ENCODE results near the gene PDILT. TPM values are rescaled to one million over a fixed set of nuclear protein-coding genes. Genes with fewer than 3 reads are reported as not detected.
"Not testable (repeated sequence)": the region's sequence is repeated elsewhere in the genome, so short reads cannot be mapped to it uniquely, and the experiment has no call there.

PDILT gene
- polyA plus RNA-seq (2013, experiment 1 of 2) = not detected
- not detected for polyA plus RNA-seq (2013, experiment 2 of 2)

GRCh38 chr16:20404637-20405036 lies at the start of gene PDILT:
TSS of gene PDILT (minus strand) at chr16:20404737. CDS start at chr16:20399300, 5,437 bp downstream.
- H3K36me3 ChIP-seq (ENCODE audit: insufficient read depth, low read length) = no peaks in the 10 kb centered on the region
- no peaks in the 10 kb centered on the region for H3K9me3 ChIP-seq (ENCODE audit: insufficient read depth, low read depth, low read length)
- H3K9ac ChIP-seq (ENCODE audit: low read depth, low read length) = no peak within 1 kb of the TSS
- H3K27ac ChIP-seq (ENCODE audit: low read depth, low read length) = no peak within 1 kb of the TSS
- no peak within 1 kb of the TSS for H3K4me3 ChIP-seq (ENCODE audit: low read length)
- 90% methylated on average over 2 of the region's 2 CpGs for WGBS
- H3K4me1 ChIP-seq (ENCODE audit: insufficient read depth, low read length) = no peaks in the 10 kb centered on the region
- no peaks in the 10 kb centered on the region for H3K27me3 ChIP-seq (ENCODE audit: insufficient read depth, low read length)

DNA sequence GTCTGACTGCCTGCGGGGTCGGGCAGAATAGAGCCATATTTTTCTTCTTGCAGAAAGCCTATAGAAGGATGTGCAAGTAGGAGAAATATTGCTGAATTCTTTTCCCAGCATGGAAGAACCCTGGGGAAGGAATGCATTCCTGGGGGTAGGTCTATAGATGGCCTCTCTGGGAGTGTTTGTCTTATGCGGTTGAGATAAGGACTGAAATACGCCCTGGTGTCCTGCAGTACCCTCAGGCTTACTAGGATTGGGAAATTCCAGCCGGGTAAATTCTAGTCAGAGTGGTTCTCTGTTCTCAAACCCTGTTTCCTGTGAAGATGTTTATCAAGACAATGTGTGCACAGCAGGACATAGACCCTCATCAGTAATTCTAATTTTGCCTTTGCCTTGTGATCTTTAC lies 49.1 kb upstream of the PDILT start:
- H3K27me3 ChIP-seq (ENCODE audit: insufficient read depth, low read length); H3K27ac ChIP-seq (ENCODE audit: low read depth, low read length); H3K4me1 ChIP-seq (ENCODE audit: insufficient read depth, low read length); H3K9ac ChIP-seq (ENCODE audit: low read depth, low read length); H3K36me3 ChIP-seq (ENCODE audit: insufficient read depth, low read length); H3K4me3 ChIP-seq (ENCODE audit: low read length); H3K9me3 ChIP-seq (ENCODE audit: insufficient read depth, low read depth, low read length): not testable (repeated sequence)
- WGBS = 80% methylated on average over 1 of the region's 5 CpGs

DNA sequence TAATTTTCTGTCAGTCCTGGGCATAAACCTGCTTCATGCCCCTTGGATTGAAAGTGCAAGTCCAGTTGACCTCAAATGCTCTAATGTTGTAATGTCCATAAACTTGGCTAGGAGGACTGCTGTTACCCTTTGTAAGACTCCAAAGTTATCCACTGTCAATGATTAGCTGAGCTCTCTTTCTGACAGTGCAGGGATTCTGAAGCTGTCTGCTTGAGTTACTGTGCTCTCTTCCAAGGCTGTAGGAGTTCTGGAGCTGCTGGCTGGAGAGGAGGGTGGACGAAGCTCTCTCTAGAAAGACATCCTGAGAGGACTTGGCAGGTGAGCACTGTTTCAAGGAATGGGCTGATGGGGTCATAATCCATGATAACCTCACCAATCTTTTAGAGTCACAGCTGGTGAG lies 46.8 kb upstream of the PDILT start, which contains the start of gene ACSM2A:
Gene ACSM2A (plus strand): TSS at position 158 of the 400 bp plus-strand sequence. CDS start 8,594 bp downstream, outside the sequence.
- H3K27me3 ChIP-seq (ENCODE audit: insufficient read depth, low read length); H3K9me3 ChIP-seq (ENCODE audit: insufficient read depth, low read depth, low read length); H3K9ac ChIP-seq (ENCODE audit: low read depth, low read length); H3K36me3 ChIP-seq (ENCODE audit: insufficient read depth, low read length); H3K27ac ChIP-seq (ENCODE audit: low read depth, low read length); H3K4me1 ChIP-seq (ENCODE audit: insufficient read depth, low read length); H3K4me3 ChIP-seq (ENCODE audit: low read length): not testable (repeated sequence)
- no CpG with 5 or more reads among the region's 1 CpG for WGBS

DNA sequence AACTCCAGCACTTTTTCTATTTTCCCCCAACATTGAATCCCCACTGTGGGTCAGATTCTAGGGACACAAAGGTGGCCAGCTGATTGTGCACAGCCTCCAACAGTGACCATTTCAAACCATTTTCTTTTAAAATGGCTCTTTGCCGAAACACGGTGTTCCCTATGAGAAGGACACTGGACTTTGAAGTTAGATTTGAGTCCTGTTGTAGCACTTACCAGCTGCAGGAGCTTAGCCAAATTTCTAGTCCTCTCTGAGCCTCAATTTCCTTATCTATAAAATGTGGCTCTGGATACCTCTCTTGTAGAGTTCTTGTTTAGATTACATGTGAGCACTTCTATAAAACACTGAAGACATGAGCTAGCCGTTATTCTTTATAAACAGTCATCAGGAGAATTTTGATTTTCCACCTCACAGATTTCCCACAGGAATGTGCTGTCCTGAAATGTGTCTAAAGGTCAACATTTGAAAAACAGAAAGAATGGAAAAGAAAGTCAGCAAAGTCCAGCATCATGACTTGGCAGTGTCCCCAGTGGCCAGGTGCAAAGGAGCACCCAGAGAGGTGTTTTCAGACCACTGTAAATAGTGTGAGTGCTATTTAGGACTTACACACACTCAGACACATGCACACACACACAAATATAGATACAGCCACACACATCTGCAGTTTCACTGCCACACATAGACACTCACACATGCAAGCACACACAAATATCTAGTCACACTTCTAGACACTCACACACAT lies 42.3 kb upstream of the PDILT start:
- H3K36me3 ChIP-seq (ENCODE audit: insufficient read depth, low read length); H3K27ac ChIP-seq (ENCODE audit: low read depth, low read length); H3K4me3 ChIP-seq (ENCODE audit: low read length); H3K9me3 ChIP-seq (ENCODE audit: insufficient read depth, low read depth, low read length); H3K9ac ChIP-seq (ENCODE audit: low read depth, low read length); H3K27me3 ChIP-seq (ENCODE audit: insufficient read depth, low read length); H3K4me1 ChIP-seq (ENCODE audit: insufficient read depth, low read length): not testable (repeated sequence)
- no CpG with 5 or more reads among the region's 3 CpGs for WGBS

- not testable (repeated sequence) for H3K4me1 ChIP-seq (ENCODE audit: insufficient read depth, low read length); H3K27me3 ChIP-seq (ENCODE audit: insufficient read depth, low read length); H3K9ac ChIP-seq (ENCODE audit: low read depth, low read length); H3K4me3 ChIP-seq (ENCODE audit: low read length); H3K36me3 ChIP-seq (ENCODE audit: insufficient read depth, low read length); H3K27ac ChIP-seq (ENCODE audit: low read depth, low read length); H3K9me3 ChIP-seq (ENCODE audit: insufficient read depth, low read depth, low read length)
- whole genome bisulfite sequencing = 100% methylated on average over 2 of the region's 4 CpGs
Observed at GRCh38 chr16:20441859-20442258, 37.3 kb upstream of the PDILT start.

- Histone ChIP-seq H3K27ac (ENCODE audit: low read depth, low read length) (no peak overlapping the region), H3K4me1 (ENCODE audit: insufficient read depth, low read length) (no peaks in the 10 kb centered on the region), H3K27me3 (ENCODE audit: insufficient read depth, low read length) (no peaks in the 10 kb centered on the region), H3K4me3 (ENCODE audit: low read length) (no peak overlapping the region), H3K36me3 (ENCODE audit: insufficient read depth, low read length) (no peaks in the 10 kb centered on the region), H3K9ac (ENCODE audit: low read depth, low read length) (no peak overlapping the region), H3K9me3 (ENCODE audit: insufficient read depth, low read depth, low read length) (no peaks in the 10 kb centered on the region)
- WGBS = 84% methylated on average over 2 of the region's 3 CpGs
Observed at GRCh38 chr16:20441191-20441590, 36.7 kb upstream of the PDILT start.

DNA sequence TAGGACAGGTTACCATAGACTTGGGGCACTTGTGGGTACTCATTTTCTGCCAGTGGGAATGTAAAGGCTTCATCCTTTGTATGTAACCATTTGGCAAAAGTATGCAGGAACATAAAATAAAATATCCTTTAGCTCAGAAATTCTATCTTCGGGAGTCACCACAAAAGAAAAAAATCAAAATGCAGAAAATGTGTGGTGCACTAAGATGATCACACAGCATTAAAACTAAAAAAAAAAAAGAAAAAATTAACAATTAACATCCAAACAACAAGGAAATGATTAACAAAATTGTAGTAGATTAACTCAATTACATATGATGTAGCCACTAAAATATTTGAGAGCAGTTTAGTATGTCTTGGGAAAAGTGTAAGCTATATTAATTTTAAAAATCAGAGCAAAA lies 36.2 kb upstream of the PDILT start:
- not testable (repeated sequence) for H3K27me3 ChIP-seq (ENCODE audit: insufficient read depth, low read length); H3K9ac ChIP-seq (ENCODE audit: low read depth, low read length); H3K4me1 ChIP-seq (ENCODE audit: insufficient read depth, low read length); H3K4me3 ChIP-seq (ENCODE audit: low read length); H3K36me3 ChIP-seq (ENCODE audit: insufficient read depth, low read length); H3K9me3 ChIP-seq (ENCODE audit: insufficient read depth, low read depth, low read length); H3K27ac ChIP-seq (ENCODE audit: low read depth, low read length)
- WGBS = no CpG with 5 or more reads among the region's 1 CpG

DNA sequence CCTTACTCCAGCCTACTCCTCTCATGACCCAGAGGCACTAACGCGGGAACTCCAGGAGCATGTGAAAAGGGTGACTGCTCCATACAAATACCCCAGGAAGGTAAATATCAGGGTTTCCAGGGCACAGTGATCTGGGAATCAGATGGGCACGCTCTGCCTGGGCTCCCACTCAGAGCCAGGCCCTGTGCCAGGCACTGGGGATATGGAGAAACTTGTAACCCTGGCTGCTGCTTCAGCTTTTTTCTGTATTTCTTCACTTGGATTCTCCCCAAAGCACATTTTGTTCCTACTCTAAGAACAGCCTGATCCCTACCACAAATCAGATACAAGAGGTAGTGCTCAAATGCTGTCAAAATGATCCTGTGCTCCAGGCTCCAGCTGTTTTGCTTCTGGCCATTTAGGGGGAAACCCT lies 35.3 kb upstream of the PDILT start:
- not testable (repeated sequence) for H3K36me3 ChIP-seq (ENCODE audit: insufficient read depth, low read length); H3K27ac ChIP-seq (ENCODE audit: low read depth, low read length); H3K9ac ChIP-seq (ENCODE audit: low read depth, low read length); H3K4me3 ChIP-seq (ENCODE audit: low read length); H3K9me3 ChIP-seq (ENCODE audit: insufficient read depth, low read depth, low read length); H3K27me3 ChIP-seq (ENCODE audit: insufficient read depth, low read length); H3K4me1 ChIP-seq (ENCODE audit: insufficient read depth, low read length)
- WGBS = 90% methylated on average over 3 of the region's 3 CpGs

DNA sequence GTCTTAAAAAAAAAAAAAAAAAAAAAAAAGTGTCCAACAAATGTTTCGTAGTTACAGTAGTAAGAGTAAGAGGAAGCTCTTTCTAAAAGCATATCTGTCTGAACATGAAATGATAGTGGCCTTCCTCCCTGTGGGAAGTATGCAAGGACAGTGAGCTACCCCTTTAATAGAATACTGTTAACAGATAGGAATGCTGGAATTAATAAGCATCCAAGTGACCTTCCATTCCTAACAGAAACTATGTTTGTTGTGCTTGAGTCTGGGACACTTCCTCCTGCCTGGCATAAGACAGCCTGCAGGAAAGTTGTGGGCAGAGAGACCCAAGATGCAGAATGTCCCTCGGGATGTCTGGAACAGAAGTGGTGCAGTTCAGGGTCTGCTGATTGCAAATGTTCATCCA lies 34.4 kb upstream of the PDILT start:
- not testable (repeated sequence) for H3K9me3 ChIP-seq (ENCODE audit: insufficient read depth, low read depth, low read length); H3K36me3 ChIP-seq (ENCODE audit: insufficient read depth, low read length); H3K27me3 ChIP-seq (ENCODE audit: insufficient read depth, low read length); H3K27ac ChIP-seq (ENCODE audit: low read depth, low read length); H3K9ac ChIP-seq (ENCODE audit: low read depth, low read length); H3K4me1 ChIP-seq (ENCODE audit: insufficient read depth, low read length); H3K4me3 ChIP-seq (ENCODE audit: low read length)
- whole genome bisulfite sequencing = 80% methylated on average over 1 of the region's 2 CpGs

GRCh38 chr16:20430948-20431347 lies 26.4 kb upstream of the PDILT start:
- no peak overlapping the region for H3K4me3 ChIP-seq (ENCODE audit: low read length)
- no peaks in the 10 kb centered on the region for H3K36me3 ChIP-seq (ENCODE audit: insufficient read depth, low read length)
- H3K9ac ChIP-seq (ENCODE audit: low read depth, low read length) = no peak overlapping the region
- no peaks in the 10 kb centered on the region for H3K27me3 ChIP-seq (ENCODE audit: insufficient read depth, low read length)
- H3K9me3 ChIP-seq (ENCODE audit: insufficient read depth, low read depth, low read length) = no peaks in the 10 kb centered on the region
- H3K27ac ChIP-seq (ENCODE audit: low read depth, low read length) = no peak overlapping the region
- 93% methylated on average over 11 of the region's 11 CpGs for WGBS
- no peaks in the 10 kb centered on the region for H3K4me1 ChIP-seq (ENCODE audit: insufficient read depth, low read length)

- not testable (repeated sequence) for H3K9me3 ChIP-seq (ENCODE audit: insufficient read depth, low read depth, low read length); H3K36me3 ChIP-seq (ENCODE audit: insufficient read depth, low read length); H3K4me1 ChIP-seq (ENCODE audit: insufficient read depth, low read length); H3K9ac ChIP-seq (ENCODE audit: low read depth, low read length); H3K27ac ChIP-seq (ENCODE audit: low read depth, low read length); H3K27me3 ChIP-seq (ENCODE audit: insufficient read depth, low read length); H3K4me3 ChIP-seq (ENCODE audit: low read length)
- WGBS = 88% methylated on average over 1 of the region's 1 CpG
Observed at GRCh38 chr16:20430480-20430879, 25.9 kb upstream of the PDILT start.

GRCh38 chr16:20429499-20429898 lies 25.0 kb upstream of the PDILT start:
- not testable (repeated sequence) for H3K27ac ChIP-seq (ENCODE audit: low read depth, low read length); H3K4me3 ChIP-seq (ENCODE audit: low read length); H3K4me1 ChIP-seq (ENCODE audit: insufficient read depth, low read length); H3K9ac ChIP-seq (ENCODE audit: low read depth, low read length); H3K27me3 ChIP-seq (ENCODE audit: insufficient read depth, low read length); H3K9me3 ChIP-seq (ENCODE audit: insufficient read depth, low read depth, low read length); H3K36me3 ChIP-seq (ENCODE audit: insufficient read depth, low read length)
- WGBS = 87% methylated on average over 7 of the region's 7 CpGs
